Mesangial cell (primary cell): ENCODE results near the gene LCE1E. TPM values are rescaled to one million over a fixed set of nuclear protein-coding genes. Genes with fewer than 3 reads are reported as not detected.

Experiments
- total RNA-seq: library from RNA; depleted of rRNA; stranded (reverse); fragments of >200 nt; gene quantifications from 2 replicates; pipeline ENCODE4 v1.2.3, GENCODE V29; 2015

Gene LCE1E
- total RNA-seq = not detected in 2 replicates

GRCh38 chr1:152786077-152786476 is at the start of gene LCE1E:
TSS of gene LCE1E (plus strand) at chr1:152786257. CDS start at chr1:152787300, 1,043 bp downstream.

GRCh38 chr1:152757747-152758146 is 28.3 kb upstream of the LCE1E start, which contains the start of gene KPRP:
TSS of gene KPRP (plus strand) at chr1:152758025. CDS start at chr1:152759589, 1,564 bp downstream.

GRCh38 chr1:152774875-152775274 is 11.2 kb upstream of the LCE1E start, which contains the start of gene LCE1F:
TSS of gene LCE1F (plus strand) at chr1:152775140. CDS start at chr1:152776372, 1,232 bp downstream.

GRCh38 chr1:152796421-152796820 is 10.4 kb downstream of the LCE1E start, which contains the start of gene LCE1D:
TSS of gene LCE1D (plus strand) at chr1:152796721. CDS start at chr1:152797795, 1,074 bp downstream.

GRCh38 chr1:152806576-152806975 is 20.5 kb downstream of the LCE1E start, which contains the start of gene LCE1C:
TSS of gene LCE1C (minus strand) at chr1:152806651. CDS start at chr1:152805478, 1,173 bp downstream.

GRCh38 chr1:152811671-152812070 is 25.6 kb downstream of the LCE1E start, which contains the start of gene LCE1B:
TSS of gene LCE1B (plus strand) at chr1:152811971. CDS start at chr1:152812447, 476 bp downstream.

GRCh38 chr1:152827173-152827572 is 41.1 kb downstream of the LCE1E start, which contains the start of gene LCE1A:
TSS of gene LCE1A (plus strand) at chr1:152827473. CDS start at chr1:152827473, 0 bp downstream.

Other genes with a start within 250 kb of the LCE1E start
- gene LCE3E, start 219.5 kb upstream of the LCE1E start, total RNA-seq = not detected in 2 replicates
- not detected in 2 replicates for gene LCE3D, start 205.7 kb upstream of the LCE1E start, total RNA-seq
- gene LCE3C, start 186.0 kb upstream of the LCE1E start, total RNA-seq = not detected in 2 replicates
- not detected in 2 replicates for gene LCE3B, start 172.4 kb upstream of the LCE1E start, total RNA-seq
- not detected in 2 replicates for gene LCE3A, start 163.2 kb upstream of the LCE1E start, total RNA-seq
- not detected in 2 replicates for gene LCE2D, start 122.9 kb upstream of the LCE1E start, total RNA-seq
- gene LCE2C, start 111.0 kb upstream of the LCE1E start, total RNA-seq = not detected in 2 replicates
- not detected in 2 replicates for gene LCE2B, start 100.1 kb upstream of the LCE1E start, total RNA-seq
- gene LCE2A, start 87.9 kb upstream of the LCE1E start, total RNA-seq = not detected in 2 replicates
- gene LCE4A, start 78.1 kb upstream of the LCE1E start, total RNA-seq = not detected in 2 replicates
- gene KPRP, start 28.2 kb upstream of the LCE1E start, total RNA-seq = not detected in 2 replicates
- not detected in 2 replicates for gene LCE1F, start 11.1 kb upstream of the LCE1E start, total RNA-seq
- not detected in 2 replicates for gene LCE1D, start 10.5 kb downstream of the LCE1E start, total RNA-seq
- gene LCE1C, start 20.4 kb downstream of the LCE1E start, total RNA-seq = not detected in 2 replicates
- not detected in 2 replicates for gene LCE1B, start 25.7 kb downstream of the LCE1E start, total RNA-seq
- gene LCE1A, start 41.2 kb downstream of the LCE1E start, total RNA-seq = not detected in 2 replicates
- not detected in 2 replicates for gene LCE6A, start 56.6 kb downstream of the LCE1E start, total RNA-seq
- gene LCE7A, start 73.7 kb downstream of the LCE1E start, total RNA-seq = not detected in 2 replicates
- gene SMCP, start 92.1 kb downstream of the LCE1E start, total RNA-seq = not detected in 2 replicates
- gene IVL, start 122.3 kb downstream of the LCE1E start, total RNA-seq = not detected in 2 replicates
- gene SPRR5, start 160.9 kb downstream of the LCE1E start, total RNA-seq = not detected in 2 replicates
- not detected in 2 replicates for gene SPRR4, start 184.4 kb downstream of the LCE1E start, total RNA-seq
- not detected in 2 replicates for gene SPRR1A, start 197.8 kb downstream of the LCE1E start, total RNA-seq
- not detected in 2 replicates for gene SPRR3, start 215.5 kb downstream of the LCE1E start, total RNA-seq
- not detected in 2 replicates for gene SPRR1B, start 244.9 kb downstream of the LCE1E start, total RNA-seq